CD8-positive, alpha-beta memory T cell (primary cell): ENCODE results near the gene MRPS23. TPM values are rescaled to one million over a fixed set of nuclear protein-coding genes. Genes with fewer than 3 reads are reported as not detected.
A peak's percentile ranks its signal among the peaks of the same experiment; 100 is the strongest.

Source experiments
- CTCF ChIA-PET: fragments of 350-600 bp; sonication (Branson Sonifier 250); formaldehyde crosslinking; loops from one replicate; lab custom pipeline; 2021; ENCODE audit warnings: antibody characterized with exemption; lab: Charles Lee
- POLR2A ChIA-PET: fragments of 350-600 bp; sonication (Branson Sonifier 250); formaldehyde crosslinking; loops from one replicate; lab custom pipeline; 2021; ENCODE audit warnings: antibody characterized with exemption; lab: Charles Lee
- DNase-seq, 5 donors: peaks; one replicate each; pipeline versions ENCODE4 v3.0.0 to v3.0.0-alpha.2; 2020 to 2022; ENCODE audit warnings: mixed read lengths in 1 of 5
- H3K27ac ChIP-seq: one replicate; pipeline ENCODE4 v1.7.0; 2013; ENCODE audit warnings: low read depth, mild to moderate bottlenecking, low read length, moderate library complexity
- H3K27me3 ChIP-seq: 2 replicates; pipeline ENCODE4 v1.7.0; 2013; ENCODE audit warnings: low read length, mild to moderate bottlenecking; ENCODE audit not compliant: insufficient read depth, poor library complexity, severe bottlenecking
- H3K36me3 ChIP-seq: 2 replicates; pipeline ENCODE4 v1.7.0; 2013; ENCODE audit warnings: mild to moderate bottlenecking, low read length, moderate library complexity; ENCODE audit not compliant: insufficient read depth
- H3K4me1 ChIP-seq: 2 replicates; pipeline ENCODE4 v1.7.0; 2013; ENCODE audit warnings: mild to moderate bottlenecking, low read length, moderate library complexity; ENCODE audit not compliant: insufficient read depth
- H3K4me3 ChIP-seq: 2 replicates; pipeline ENCODE4 v1.7.0; 2013; ENCODE audit warnings: mild to moderate bottlenecking, low read length
- H3K9me3 ChIP-seq: 2 replicates; pipeline ENCODE4 v1.7.0; 2013; ENCODE audit warnings: mild to moderate bottlenecking, low read length
- H3K27ac Mint-ChIP-seq, 8 donors: one replicate each; pipeline ENCODE4 v1.8.0; 2020 to 2021; ENCODE audit warnings: mixed read lengths in 8 of 8, mild to moderate bottlenecking in 6 of 8, inconsistent platforms in 3 of 8, moderate library complexity in 3 of 8
- H3K27me3 Mint-ChIP-seq, 2 donors: one replicate each; pipeline ENCODE4 v1.8.0; 2020 to 2021; ENCODE audit warnings: mixed read lengths in 2 of 2, mild to moderate bottlenecking in 1 of 2, moderate library complexity in 1 of 2
- H3K36me3 Mint-ChIP-seq, 3 donors: one replicate each; pipeline ENCODE4 v1.8.0; 2020 to 2021; ENCODE audit warnings: mixed read lengths in 3 of 3, inconsistent platforms in 1 of 3, mild to moderate bottlenecking in 1 of 3
- H3K4me1 Mint-ChIP-seq, 3 donors: one replicate each; pipeline ENCODE4 v1.8.0; 2020 to 2021; ENCODE audit warnings: mixed read lengths in 3 of 3, inconsistent platforms in 1 of 3, mild to moderate bottlenecking in 1 of 3
- H3K4me3 Mint-ChIP-seq, 7 donors: one replicate each; pipeline ENCODE4 v1.8.0; 2020 to 2021; ENCODE audit warnings: mixed read lengths in 7 of 7, mild to moderate bottlenecking in 6 of 7, moderate library complexity in 4 of 7, inconsistent platforms in 2 of 7
- H3K9me3 Mint-ChIP-seq, 5 donors: one replicate each; pipeline ENCODE4 v1.8.0; 2020 to 2022; ENCODE audit warnings: mixed read lengths in 5 of 5, mild to moderate bottlenecking in 3 of 5, moderate library complexity in 2 of 5, inconsistent platforms in 1 of 5
- polyA plus RNA-seq: library from polyadenylated mRNA; unstranded; fragments of 300-500 nt; fragmentation: Illumina TruSeq; gene quantifications from one replicate; pipeline ENCODE4 v1.2.3, GENCODE V29; 2021
- total RNA-seq, 2 experiments: library from RNA; stranded (reverse); gene quantifications; one replicate each; pipeline ENCODE4 v1.2.3, GENCODE V29; 2021

Gene MRPS23
- 10 to 100 TPM; 83.1 to 88.5 TPM for total RNA-seq
- 42.6 TPM for polyA plus RNA-seq

DNA sequence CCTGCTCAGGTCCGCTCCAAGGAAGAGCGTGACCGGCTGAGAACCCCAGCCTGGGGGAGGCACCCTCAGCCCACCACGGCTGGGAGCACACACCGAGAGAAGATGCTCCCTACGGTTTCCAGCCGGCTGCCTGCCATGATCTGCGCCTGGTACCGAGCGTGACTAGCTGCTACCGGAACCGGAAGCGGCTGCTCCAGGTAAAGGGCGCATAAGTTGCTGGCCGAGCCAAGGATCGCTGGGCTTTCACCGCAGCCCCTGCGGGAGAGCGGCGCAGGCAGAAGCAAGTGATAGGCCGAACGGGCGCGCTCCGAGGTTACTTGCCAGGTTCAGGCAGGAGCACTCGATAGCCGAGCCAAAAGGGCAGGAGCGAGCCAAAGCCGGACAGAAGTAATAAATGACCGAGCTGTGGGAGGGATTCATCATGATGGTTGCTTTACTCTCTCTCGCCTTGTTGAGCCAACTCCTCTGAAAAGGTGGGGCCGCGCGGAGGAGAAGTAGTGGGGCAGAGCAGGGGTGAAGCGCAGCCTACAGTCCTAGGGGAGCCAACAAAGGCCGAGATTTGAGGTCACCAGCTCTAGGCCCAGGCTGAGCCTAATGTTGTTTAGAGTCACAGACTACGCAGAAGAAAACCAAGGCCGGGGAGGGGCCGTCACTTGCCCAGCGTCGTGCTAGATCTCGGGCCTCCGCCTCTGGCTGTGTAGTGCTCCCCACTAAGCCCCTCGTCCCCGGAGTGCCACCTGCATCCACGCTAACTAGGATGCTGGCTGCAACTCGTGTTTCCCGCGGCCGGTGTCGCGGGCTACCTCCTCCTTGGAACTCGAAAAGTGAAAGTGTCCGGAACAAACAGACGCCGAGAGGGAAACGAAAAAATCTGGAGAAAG lies at the start of gene MRPS23:
Gene MRPS23 (minus strand): TSS at position 171 of the 881 bp plus-strand sequence. CDS start 34 bp downstream, at position 137.
- H3K4me3 Mint-ChIP-seq = peak within 1 kb of the TSS; percentile 93 to 99 (median 97)
- POLR2A ChIA-PET = interaction anchor here (0.6 to 2.6 kb wide), 6 partner anchors 11 to 765 kb away, joined by 3 to 31 read pairs (median 6); partner anchors contain the start of genes AKAP1, DYNLL2, MKS1 and SRSF1
- Histone ChIP-seq H3K9me3 (no peaks in the 10 kb centered on the region), H3K36me3 (peaks cover 10% of the 10 kb centered on the region), H3K4me3 (peak within 1 kb of the TSS; percentile 99), H3K27ac (peak within 1 kb of the TSS; percentile 96), H3K27me3 (no peaks in the 10 kb centered on the region), H3K4me1 (peaks cover 30% of the 10 kb centered on the region)
- H3K36me3 Mint-ChIP-seq = peaks cover 0 to 36% (median 3%) of the 10 kb centered on the region in 3 donors
- peak within 1 kb of the TSS; percentile 90 to 100 (median 99) for H3K27ac Mint-ChIP-seq
- CTCF ChIA-PET = interaction anchor here (0.7 to 4.0 kb wide), 8 partner anchors 8 to 262 kb away, joined by 3 to 19 read pairs (median 4); no protein-coding TSS in a partner anchor
- no peaks in the 10 kb centered on the region for H3K27me3 Mint-ChIP-seq
- peak; percentile 92 to 98 (median 94) for DNase-seq
- no peaks in the 10 kb centered on the region for H3K9me3 Mint-ChIP-seq
- H3K4me1 Mint-ChIP-seq = peaks cover 37 to 52% (median 40%) of the 10 kb centered on the region in 3 donors

DNA sequence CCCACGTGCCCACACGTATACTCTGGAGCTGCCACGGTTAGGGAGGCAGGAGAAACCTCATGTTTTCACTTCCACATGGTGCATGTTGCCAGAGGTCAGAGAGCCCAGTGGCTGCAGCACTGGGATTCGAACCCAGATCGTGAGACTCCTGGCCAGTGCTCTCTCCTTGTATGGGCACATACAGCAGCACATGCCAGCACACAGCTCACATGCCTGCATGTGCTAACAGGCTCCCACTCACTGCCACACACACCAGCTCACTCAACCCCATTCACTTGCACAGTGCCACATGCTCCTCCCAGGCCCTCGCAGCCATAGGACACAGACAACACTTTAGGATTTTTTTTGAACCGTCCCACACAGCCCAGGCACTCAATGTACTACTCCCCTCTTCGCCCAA lies 49.5 kb upstream of the MRPS23 start:
- Histone ChIP-seq H3K27me3 (no peaks in the 10 kb centered on the region), H3K4me1 (peaks cover 8% of the 10 kb centered on the region), H3K36me3 (no peaks in the 10 kb centered on the region), H3K27ac (no peak overlapping the region), H3K9me3 (no peaks in the 10 kb centered on the region), H3K4me3 (no peak overlapping the region)
- ChIA-PET CTCF (interaction anchor here (1.1 to 1.7 kb wide), 3 partner anchors 25 to 100 kb away, joined by 3 to 7 read pairs (median 3); no protein-coding TSS in a partner anchor), POLR2A (no interaction called here)
- H3K4me1 Mint-ChIP-seq = peaks cover 0 to 8% (median 3%) of the 10 kb centered on the region in 3 donors
- H3K27me3 Mint-ChIP-seq = peaks cover 0 to 4% of the 10 kb centered on the region in 2 donors
- no peak overlapping the region for H3K4me3 Mint-ChIP-seq
- no peaks in the 10 kb centered on the region for H3K36me3 Mint-ChIP-seq
- H3K9me3 Mint-ChIP-seq = no peaks in the 10 kb centered on the region
- no peak overlapping the region for H3K27ac Mint-ChIP-seq
- no peak for DNase-seq

DNA sequence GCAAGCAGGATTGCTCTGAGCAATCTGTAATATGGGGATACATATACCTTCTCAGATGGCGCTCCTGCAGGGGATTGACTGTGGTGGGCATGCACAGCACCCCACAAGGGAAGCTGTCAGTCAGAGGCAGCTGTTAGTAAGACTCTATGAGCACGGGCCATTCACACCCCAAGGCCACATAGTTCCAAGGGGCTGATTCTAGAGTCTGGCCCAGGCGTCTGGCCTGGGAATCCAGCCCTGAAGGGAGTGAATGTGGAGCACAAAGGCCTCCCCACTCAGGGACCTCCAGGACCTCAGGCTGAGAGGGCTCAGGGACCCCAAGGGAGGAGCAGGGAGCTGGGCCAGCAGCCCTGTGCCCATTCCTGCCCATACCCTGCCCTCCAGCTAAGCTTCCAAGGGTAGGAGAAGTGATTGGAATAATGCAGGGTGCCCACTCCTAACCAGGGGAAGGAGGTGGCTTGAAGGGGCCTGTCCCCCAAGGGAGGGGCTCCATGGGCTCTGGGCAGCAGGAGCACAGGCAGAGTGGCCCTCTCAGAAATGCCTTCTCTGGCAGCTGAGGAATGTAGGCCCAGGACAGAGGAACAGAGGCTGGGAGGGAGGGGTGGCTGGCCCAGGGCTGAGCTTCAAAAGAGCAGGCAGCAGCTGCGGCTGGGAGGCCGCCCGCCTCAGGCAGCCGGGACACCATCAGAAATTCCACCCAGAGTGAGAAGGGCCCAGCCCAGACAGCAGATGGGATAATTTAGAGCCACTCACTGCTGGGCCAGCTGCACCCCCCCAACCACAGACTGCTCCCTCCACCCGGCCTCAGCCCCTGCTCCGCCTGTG lies 48.9 kb upstream of the MRPS23 start:
- CTCF ChIA-PET = interaction anchor here (1.1 to 1.7 kb wide), 2 partner anchors 24 to 101 kb away, joined by 3 to 7 read pairs; no protein-coding TSS in a partner anchor
- DNase-seq = no peak
- Histone ChIP-seq H3K4me3 (no peak overlapping the region), H3K27ac (no peak overlapping the region), H3K36me3 (no peaks in the 10 kb centered on the region), H3K27me3 (no peaks in the 10 kb centered on the region), H3K4me1 (peaks cover 8% of the 10 kb centered on the region), H3K9me3 (no peaks in the 10 kb centered on the region)
- H3K9me3 Mint-ChIP-seq = no peaks in the 10 kb centered on the region
- POLR2A ChIA-PET = no interaction called here
- no peaks in the 10 kb centered on the region for H3K36me3 Mint-ChIP-seq
- peaks cover 2 to 4% of the 10 kb centered on the region in 2 donors for H3K27me3 Mint-ChIP-seq
- no peak overlapping the region for H3K4me3 Mint-ChIP-seq
- H3K4me1 Mint-ChIP-seq = peaks cover 0 to 8% (median 3%) of the 10 kb centered on the region in 3 donors
- H3K27ac Mint-ChIP-seq = peak overlapping the region in 1 of 8 donors; percentile 17

DNA sequence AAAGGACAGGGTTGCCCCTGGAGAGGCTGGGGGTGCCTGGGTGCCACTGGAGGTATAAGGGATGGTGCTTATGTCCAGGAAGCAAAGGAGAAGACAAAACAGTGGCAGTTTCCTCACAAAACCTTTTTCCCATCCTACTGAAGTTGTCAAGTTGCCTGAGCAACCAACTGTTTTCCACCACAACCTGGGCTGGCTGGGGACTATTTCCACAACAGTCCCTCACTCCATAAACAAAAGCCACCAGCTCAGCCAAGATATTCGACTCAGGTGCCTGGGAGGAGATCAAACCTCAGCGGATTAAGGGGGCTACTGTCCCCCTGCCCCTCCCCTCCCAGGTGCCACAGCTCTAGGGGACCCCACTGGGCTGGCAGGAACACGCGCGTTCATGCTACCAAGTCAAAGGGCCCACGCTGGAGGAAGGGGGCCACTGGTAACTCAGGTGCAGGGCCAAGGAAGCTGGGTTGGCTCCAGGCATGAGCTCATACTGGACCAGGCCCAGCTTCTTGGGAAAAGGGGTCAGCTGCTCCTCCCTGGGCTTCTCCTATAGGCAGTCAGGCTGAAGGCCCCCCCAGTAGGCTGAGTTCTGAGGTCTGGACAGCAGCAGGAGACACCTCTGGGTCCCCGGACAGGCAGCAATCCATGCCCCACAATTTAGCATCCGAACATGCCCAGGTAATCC lies 45.7 kb upstream of the MRPS23 start:
- H3K4me1 Mint-ChIP-seq = peaks cover 3 to 5% (median 5%) of the 10 kb centered on the region in 3 donors
- H3K4me3 Mint-ChIP-seq = no peak overlapping the region
- Histone ChIP-seq H3K4me1 (peaks cover 7% of the 10 kb centered on the region), H3K4me3 (no peak overlapping the region), H3K27me3 (no peaks in the 10 kb centered on the region), H3K9me3 (no peaks in the 10 kb centered on the region), H3K27ac (no peak overlapping the region), H3K36me3 (no peaks in the 10 kb centered on the region)
- H3K36me3 Mint-ChIP-seq = no peaks in the 10 kb centered on the region
- no peak for DNase-seq
- ChIA-PET POLR2A (no interaction called here), CTCF (interaction anchor here (6.4 kb wide), 1 partner anchor 101 kb away, joined by 53 read pairs; no protein-coding TSS in a partner anchor)
- no peak overlapping the region for H3K27ac Mint-ChIP-seq
- no peaks in the 10 kb centered on the region for H3K9me3 Mint-ChIP-seq
- H3K27me3 Mint-ChIP-seq = peaks cover 7 to 15% of the 10 kb centered on the region in 2 donors

DNA sequence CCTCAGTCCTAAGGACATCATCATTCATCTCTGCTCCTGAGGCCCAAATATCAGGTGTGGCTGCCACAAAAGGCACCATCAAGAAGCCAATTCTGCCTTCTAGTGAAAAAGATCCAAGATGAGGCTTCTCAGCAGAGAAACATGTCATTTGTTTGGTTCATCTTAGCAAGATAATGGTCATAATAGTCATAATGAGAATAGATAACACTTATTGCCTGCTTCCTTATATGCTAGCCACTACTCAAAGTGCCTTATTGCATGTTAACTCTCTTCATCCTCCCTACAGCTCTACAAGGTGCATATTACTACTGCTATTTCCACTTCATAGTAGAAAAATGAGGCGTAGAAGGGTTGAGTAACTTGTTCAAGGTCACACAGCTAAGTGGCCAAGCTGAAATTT lies 45.0 kb upstream of the MRPS23 start:
- Mint-ChIP-seq H3K4me3 (no peak overlapping the region), H3K9me3 (no peaks in the 10 kb centered on the region), H3K27ac (no peak overlapping the region), H3K36me3 (no peaks in the 10 kb centered on the region), H3K27me3 (peaks cover 7 to 15% of the 10 kb centered on the region in 2 donors), H3K4me1 (peaks cover 3 to 5% (median 5%) of the 10 kb centered on the region in 3 donors)
- POLR2A ChIA-PET = no interaction called here
- Histone ChIP-seq H3K4me1 (peaks cover 7% of the 10 kb centered on the region), H3K27me3 (no peaks in the 10 kb centered on the region), H3K27ac (no peak overlapping the region), H3K36me3 (no peaks in the 10 kb centered on the region), H3K9me3 (no peaks in the 10 kb centered on the region), H3K4me3 (no peak overlapping the region)
- DNase-seq = no peak
- CTCF ChIA-PET = interaction anchor here (1.2 to 6.4 kb wide), 2 partner anchors 34 to 102 kb away, joined by 3 to 53 read pairs; no protein-coding TSS in a partner anchor

DNA sequence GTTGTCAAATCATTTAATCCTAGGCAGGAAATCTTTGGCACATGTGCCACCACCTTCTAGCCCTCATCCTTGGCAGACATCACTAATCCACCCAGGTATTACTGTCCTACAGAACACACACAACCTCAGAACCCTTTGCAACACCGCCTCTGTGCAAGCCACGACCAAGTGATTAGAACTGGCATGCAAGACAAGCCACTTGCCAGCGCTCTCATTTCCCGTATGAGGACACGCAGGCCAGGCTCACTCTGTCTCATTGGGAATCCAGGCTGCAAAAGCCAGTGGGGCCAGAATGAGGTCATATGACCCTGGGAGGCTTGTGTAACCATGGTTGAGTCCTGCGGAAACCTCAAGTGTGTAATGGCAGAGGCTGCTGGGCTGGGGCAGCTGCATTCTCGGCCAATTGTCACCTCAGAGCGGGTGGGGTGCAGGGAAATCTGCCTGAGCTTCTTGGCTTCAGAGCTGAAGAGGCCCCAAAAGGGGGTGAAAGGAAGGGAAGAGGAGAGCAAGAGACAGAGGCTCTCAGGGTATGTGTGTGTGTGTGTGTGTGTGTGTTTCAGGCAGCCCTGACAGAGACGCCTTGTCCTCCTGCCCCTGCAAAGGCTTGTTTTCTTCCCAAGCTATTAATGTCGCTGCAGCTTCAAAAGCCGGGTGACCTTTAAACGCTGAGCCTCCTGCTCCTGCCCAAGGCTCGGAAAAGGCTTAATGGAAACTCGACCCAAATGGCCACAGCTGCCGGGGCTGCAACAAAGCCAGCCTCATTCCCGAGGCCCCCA lies 43.2 kb upstream of the MRPS23 start:
- peaks cover 7% of the 10 kb centered on the region for H3K4me1 ChIP-seq
- ChIA-PET CTCF (interaction anchor here (0.8 to 6.4 kb wide), 23 partner anchors 8 to 345 kb away, joined by 3 to 53 read pairs (median 3); partner anchors contain the start of genes CUEDC1, LPO and SRSF1), POLR2A (no interaction called here)
- no peak overlapping the region for H3K27ac ChIP-seq
- no peaks in the 10 kb centered on the region for H3K9me3 ChIP-seq
- H3K9me3 Mint-ChIP-seq = no peaks in the 10 kb centered on the region
- no peak for DNase-seq
- no peaks in the 10 kb centered on the region for H3K36me3 Mint-ChIP-seq
- H3K27me3 Mint-ChIP-seq = peaks cover 9 to 18% of the 10 kb centered on the region in 2 donors
- no peaks in the 10 kb centered on the region for H3K36me3 ChIP-seq
- peaks cover 0 to 5% (median 3%) of the 10 kb centered on the region in 3 donors for H3K4me1 Mint-ChIP-seq
- H3K4me3 Mint-ChIP-seq = no peak overlapping the region
- H3K27ac Mint-ChIP-seq = peak overlapping the region in 1 of 8 donors; percentile 72
- H3K27me3 ChIP-seq = peaks cover 3% of the 10 kb centered on the region
- no peak overlapping the region for H3K4me3 ChIP-seq
